ENCODE results near the gene EVX2.

Gene EVX2

GRCh38 chr2:176129813-176130146 lies 46.0 kb upstream of the EVX2 start:
- no peak for DNase-seq (ENCODE audit: low read depth)
- no peak for TF ChIP-seq CTCF (IDR thresholded peaks at IDR 0.05; ENCODE audit: insufficient read depth, low read depth, low read length, missing control alignments)
- no peak overlapping the region for H3K4me3 ChIP-seq (ENCODE audit: low read depth, low read length)

GRCh38 chr2:176128982-176129796 lies 45.4 kb upstream of the EVX2 start, which contains the start of gene HOXD8:
HOXD8 (plus strand) TSS chr2:176129705; CDS start chr2:176130367, 662 bp downstream.
- no peak for DNase-seq (ENCODE audit: low read depth)
- H3K4me3 ChIP-seq (ENCODE audit: low read depth, low read length), result no peak within 1 kb of the TSS
- no peak for TF ChIP-seq CTCF (IDR thresholded peaks at IDR 0.05; ENCODE audit: insufficient read depth, low read depth, low read length, missing control alignments)

GRCh38 chr2:176128172-176128981 lies 44.6 kb upstream of the EVX2 start:
- H3K4me3 ChIP-seq (ENCODE audit: low read depth, low read length), result no peak overlapping the region

GRCh38 chr2:176127774-176128072 lies 44.0 kb upstream of the EVX2 start:
- H3K4me3 ChIP-seq (ENCODE audit: low read depth, low read length), result no peak overlapping the region
- no peak for DNase-seq (ENCODE audit: low read depth)
- TF ChIP-seq CTCF (IDR thresholded peaks at IDR 0.05; ENCODE audit: insufficient read depth, low read depth, low read length, missing control alignments), result no peak

More at GRCh38 chr2:176128172-176128981, 44.6 kb upstream of the EVX2 start:
- no peak for DNase-seq (ENCODE audit: low read depth)
- no peak for TF ChIP-seq CTCF (IDR thresholded peaks at IDR 0.05; ENCODE audit: insufficient read depth, low read depth, low read length, missing control alignments)

GRCh38 chr2:176126929-176127773 lies 43.4 kb upstream of the EVX2 start:
- H3K4me3 ChIP-seq (ENCODE audit: low read depth, low read length), result no peak overlapping the region
- TF ChIP-seq CTCF (IDR thresholded peaks at IDR 0.05; ENCODE audit: insufficient read depth, low read depth, low read length, missing control alignments), result peak; percentile 63
- peak; percentile 61 for DNase-seq (ENCODE audit: low read depth)

- TF ChIP-seq CTCF (IDR thresholded peaks at IDR 0.05; ENCODE audit: insufficient read depth, low read depth, low read length, missing control alignments), result no peak
- no peak for DNase-seq (ENCODE audit: low read depth)
- H3K4me3 ChIP-seq (ENCODE audit: low read depth, low read length), result no peak overlapping the region
These were observed 42.0 kb upstream of the EVX2 start for GRCh38 chr2:176125772-176126054.
